Right lobe of liver (tissue), 4 donors: ENCODE data around the gene CEP83.

Source experiments
- POLR2A ChIP-seq: fragments of 450-650 bp; IDR thresholded peaks from one replicate; pipeline ENCODE4 v1.6.1; 2017; ENCODE audit warnings: antibody characterized with exemption, mild to moderate bottlenecking
- TF ChIP-seq, protein P1 (sequence below), 4 donors: fragments of 200-600 bp in 3 of 4; fragments of 450-650 bp in 1 of 4; IDR thresholded peaks; one replicate each; pipeline versions ENCODE4 v1.5.1 to v1.8.0; 2016 to 2022; ENCODE audit warnings: antibody characterized with exemption in 4 of 4, mild to moderate bottlenecking in 2 of 4
- donor health status: DM: no; HTN: no; CAD: no.
- donor health status: DM: no; HTN: no; CAD: no.
- donor health status: DM: no; HTN: yes; CAD: no.

GRCh38 chr12:94340573-94340972 lies 119.1 kb downstream of the CEP83 start:
- TF ChIP-seq, protein P1, sequence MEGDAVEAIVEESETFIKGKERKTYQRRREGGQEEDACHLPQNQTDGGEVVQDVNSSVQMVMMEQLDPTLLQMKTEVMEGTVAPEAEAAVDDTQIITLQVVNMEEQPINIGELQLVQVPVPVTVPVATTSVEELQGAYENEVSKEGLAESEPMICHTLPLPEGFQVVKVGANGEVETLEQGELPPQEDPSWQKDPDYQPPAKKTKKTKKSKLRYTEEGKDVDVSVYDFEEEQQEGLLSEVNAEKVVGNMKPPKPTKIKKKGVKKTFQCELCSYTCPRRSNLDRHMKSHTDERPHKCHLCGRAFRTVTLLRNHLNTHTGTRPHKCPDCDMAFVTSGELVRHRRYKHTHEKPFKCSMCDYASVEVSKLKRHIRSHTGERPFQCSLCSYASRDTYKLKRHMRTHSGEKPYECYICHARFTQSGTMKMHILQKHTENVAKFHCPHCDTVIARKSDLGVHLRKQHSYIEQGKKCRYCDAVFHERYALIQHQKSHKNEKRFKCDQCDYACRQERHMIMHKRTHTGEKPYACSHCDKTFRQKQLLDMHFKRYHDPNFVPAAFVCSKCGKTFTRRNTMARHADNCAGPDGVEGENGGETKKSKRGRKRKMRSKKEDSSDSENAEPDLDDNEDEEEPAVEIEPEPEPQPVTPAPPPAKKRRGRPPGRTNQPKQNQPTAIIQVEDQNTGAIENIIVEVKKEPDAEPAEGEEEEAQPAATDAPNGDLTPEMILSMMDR (IDR thresholded peaks at IDR 0.05): no peak
- no peak for TF ChIP-seq POLR2A
